B cell (primary cell): ENCODE data around the gene MAU2. TPM values are rescaled to one million over a fixed set of nuclear protein-coding genes. Genes with fewer than 3 reads are reported as not detected.

ENCODE experiments used
- ATAC-seq: fragments of 200-7000 bp; cut with Tn5 transposase; one replicate; pipeline ENCODE4 v1.10.0; 2021; ENCODE audit warnings: low read depth, mild to moderate bottlenecking, moderate number of reproducible peaks, moderate library complexity
- CTCF ChIA-PET: fragments of 350-600 bp; sonication (Branson Sonifier 250); formaldehyde crosslinking; loops from one replicate; lab custom pipeline; 2021; ENCODE audit warnings: antibody characterized with exemption, inconsistent platforms; lab: Charles Lee
- POLR2A ChIA-PET: fragments of 350-600 bp; sonication (Branson Sonifier 250); formaldehyde crosslinking; loops from one replicate; lab custom pipeline; 2021; ENCODE audit warnings: antibody characterized with exemption; lab: Charles Lee
- DNase-seq: peaks from one replicate; pipeline ENCODE4 v3.0.0; 2013
- H2AFZ ChIP-seq: 2 replicates; pipeline ENCODE4 v1.6.1; 2012; ENCODE audit warnings: mild to moderate bottlenecking, low read depth, low read length; ENCODE audit not compliant: insufficient read depth, poor library complexity, severe bottlenecking
- H3K27ac ChIP-seq, 2 donors: 1 replicate in 1 of 2; 2 replicates in 1 of 2; pipeline ENCODE4 v1.5.1; 2012 to 2013; ENCODE audit warnings: low read length in 2 of 2, mild to moderate bottlenecking in 2 of 2, moderate library complexity in 1 of 2
- H3K27me3 ChIP-seq, 4 experiments: fragments of 200-600 bp in 1 of 4; sonication (generic) in 1 of 4; replicated peaks in 1 of 4; 1 replicate in 2 of 4; 2 replicates in 2 of 4; pipeline versions ENCODE4 v1.6.1 to v1.7.0; 2013 to 2016; ENCODE audit warnings: low read length in 3 of 4, mild to moderate bottlenecking in 2 of 4, mixed read lengths in 1 of 4, moderate library complexity in 1 of 4; ENCODE audit not compliant: insufficient read depth in 4 of 4, control insufficient read depth in 3 of 4; ENCODE audit errors: control extremely low read depth in 1 of 4
- H3K36me3 ChIP-seq, 2 experiments: replicated peaks in 1 of 2; 1 replicate in 1 of 2; 2 replicates in 1 of 2; pipeline versions ENCODE4 v1.6.1 to v1.7.1; 2013; ENCODE audit warnings: low read length in 1 of 2; ENCODE audit not compliant: insufficient read depth in 2 of 2, control insufficient read depth in 1 of 2; ENCODE audit errors: control extremely low read depth in 1 of 2, extremely low read depth in 1 of 2
- H3K4me1 ChIP-seq, 2 donors: fragments of 200-600 bp in 1 of 2; sonication (generic) in 1 of 2; 1 replicate in 1 of 2; 2 replicates in 1 of 2; pipeline versions ENCODE4 v1.5.1 to v1.6.1; 2013 to 2017; ENCODE audit warnings: low read length in 2 of 2; ENCODE audit not compliant: control insufficient read depth in 2 of 2, insufficient read depth in 2 of 2
- H3K4me2 ChIP-seq: replicated peaks from 2 replicates; pipeline ENCODE3; 2012; ENCODE audit warnings: mild to moderate bottlenecking, low read depth, low read length; ENCODE audit not compliant: poor library complexity, severe bottlenecking
- H3K4me3 ChIP-seq, 5 experiments: fragments of 200-600 bp in 1 of 5; sonication (generic) in 1 of 5; 1 replicate in 3 of 5; 2 replicates in 2 of 5; pipeline versions ENCODE4 v1.5.1 to v1.7.0; 2011 to 2016; ENCODE audit warnings: low read length in 4 of 5, mild to moderate bottlenecking in 4 of 5, low read depth in 2 of 5, control low read depth in 1 of 5, moderate library complexity in 1 of 5; ENCODE audit not compliant: insufficient read depth in 1 of 5; ENCODE audit errors: control extremely low read depth in 1 of 5, extremely low read depth in 1 of 5
- H3K79me2 ChIP-seq: fragments of 200-600 bp; sonication (generic); one replicate; pipeline ENCODE4 v1.6.0; 2016; ENCODE audit warnings: low read length; ENCODE audit not compliant: control insufficient read depth, insufficient read depth
- H3K9ac ChIP-seq: fragments of 200-600 bp; sonication (generic); 2 replicates; pipeline ENCODE4 v1.6.1; 2017; ENCODE audit warnings: mild to moderate bottlenecking, low read length, moderate library complexity
- H3K9me3 ChIP-seq, 3 donors: one replicate each; pipeline versions ENCODE4 v1.6.1 to v1.7.1; 2013; ENCODE audit warnings: low read length in 2 of 3; ENCODE audit not compliant: control insufficient read depth in 2 of 3, insufficient read depth in 1 of 3; ENCODE audit errors: control extremely low read depth in 1 of 3
- H4K20me1 ChIP-seq: 2 replicates; pipeline ENCODE4 v1.6.0; 2012; ENCODE audit warnings: mild to moderate bottlenecking, low read length; ENCODE audit not compliant: insufficient read depth, control insufficient read depth, poor library complexity, severe bottlenecking
- H3K27ac Mint-ChIP-seq: one replicate; pipeline ENCODE4 v1.8.0; 2021; ENCODE audit warnings: mixed read lengths
- H3K27me3 Mint-ChIP-seq: one replicate; pipeline ENCODE4 v1.8.0; 2021; ENCODE audit warnings: mixed read lengths
- H3K4me1 Mint-ChIP-seq: one replicate; pipeline ENCODE4 v1.8.0; 2021; ENCODE audit warnings: mixed read lengths
- H3K4me3 Mint-ChIP-seq: one replicate; pipeline ENCODE4 v1.8.0; 2021; ENCODE audit warnings: mixed read lengths
- H3K9me3 Mint-ChIP-seq: one replicate; pipeline ENCODE4 v1.8.0; 2022; ENCODE audit warnings: mixed read lengths; ENCODE audit not compliant: insufficient read depth
- CTCF ChIP-seq: fragments of 200-600 bp; IDR thresholded peaks from one replicate; pipeline ENCODE4 v1.8.0; 2022; ENCODE audit warnings: antibody characterized with exemption, mild to moderate bottlenecking
- EZH2 ChIP-seq: IDR thresholded peaks from 2 replicates; pipeline ENCODE4 v1.6.1; 2012; ENCODE audit warnings: borderline replicate concordance, low read depth, mild to moderate bottlenecking, moderate library complexity, low read length; ENCODE audit not compliant: insufficient read depth, poor library complexity, severe bottlenecking
- WGBS: methylation state at CpG from one replicate; pipeline ENCODE4 v1.1.5; 2013; ENCODE audit warnings: missing lambda C conversion rate; ENCODE audit not compliant: insufficient coverage; 5-methylcytosine and 5-hydroxymethylcytosine counted together
- intact Hi-C: fragments of 100-400 bp; cut with micrococcal nuclease; formaldehyde crosslinking; loops from one replicate; pipeline ENCODE4 v1.10.0; 2022
- polyA plus RNA-seq: library from polyadenylated mRNA; depleted of rRNA; stranded (reverse); fragments of >200 nt; gene quantifications from 2 replicates; pipeline ENCODE4 v1.2.3, GENCODE V29; 2012
- total RNA-seq, 2 donors: library from RNA; stranded (reverse); fragments of 120-200 nt in 1 of 2; gene quantifications; 1 replicate in 1 of 2; 2 replicates in 1 of 2; pipeline versions ENCODE4 v1.2.3 to v1.2.4, GENCODE V29; 2013 to 2022

MAU2 gene
- total and polyA plus RNA-seq, 2 donors (not counting 1 experiment from before 2014, with no cell fraction given): 87.7 to 199 TPM

GRCh38 chr19:19368087-19368486, 47.5 kb downstream of the MAU2 start:
- Mint-ChIP-seq H3K4me1 (peaks cover 17% of the 10 kb centered on the region), H3K27ac (no peak overlapping the region), H3K27me3 (no peaks in the 10 kb centered on the region), H3K9me3 (no peaks in the 10 kb centered on the region), H3K4me3 (no peak overlapping the region)
- H3K4me3 ChIP-seq: no peak overlapping the region
- H3K9me3 ChIP-seq: no peaks in the 10 kb centered on the region
- WGBS: 97% methylated on average over 7 of the region's 7 CpGs
- H3K27me3 ChIP-seq: no peaks in the 10 kb centered on the region
- TF ChIP-seq EZH2: no peak
- TF ChIP-seq CTCF: no peak
- no peak overlapping the region for H3K4me2 ChIP-seq
- ATAC-seq (no peak), DNase-seq (no peak)
- no peaks in the 10 kb centered on the region for H3K79me2 ChIP-seq
- POLR2A ChIA-PET: no interaction called here
- CTCF ChIA-PET: interaction anchor here (0.8 to 11.8 kb wide), 5 partner anchors 9 to 121 kb away, joined by 3 to 301 read pairs (median 4); partner anchors contain the start of gene GATAD2A
- no peaks in the 10 kb centered on the region for H3K36me3 ChIP-seq
- no peak overlapping the region for H2AFZ ChIP-seq
- intact Hi-C loops: no loop called here
- H3K27ac ChIP-seq: no peak overlapping the region
- H3K9ac ChIP-seq: no peak overlapping the region
- peaks cover 17 to 34% of the 10 kb centered on the region in 2 donors for H3K4me1 ChIP-seq
- H4K20me1 ChIP-seq: no peaks in the 10 kb centered on the region

- Histone ChIP-seq H3K4me1 (peaks cover 13 to 30% of the 10 kb centered on the region in 2 donors), H3K9me3 (no peaks in the 10 kb centered on the region), H3K27ac (no peak overlapping the region), H3K79me2 (no peaks in the 10 kb centered on the region), H3K4me2 (no peak overlapping the region), H4K20me1 (no peaks in the 10 kb centered on the region), H2AFZ (no peak overlapping the region), H3K9ac (no peak overlapping the region), H3K4me3 (no peak overlapping the region), H3K36me3 (no peaks in the 10 kb centered on the region), H3K27me3 (no peaks in the 10 kb centered on the region)
- WGBS: 97% methylated on average over 8 of the region's 8 CpGs
- H3K4me3 Mint-ChIP-seq: no peak overlapping the region
- intact Hi-C loops: no loop called here
- H3K9me3 Mint-ChIP-seq: no peaks in the 10 kb centered on the region
- ATAC-seq (no peak), DNase-seq (no peak)
- ChIA-PET POLR2A (no interaction called here), CTCF (interaction anchor here (11.8 kb wide), 1 partner anchor 118 kb away, joined by 301 read pairs; no protein-coding TSS in a partner anchor)
- peaks cover 12% of the 10 kb centered on the region for H3K4me1 Mint-ChIP-seq
- H3K27ac Mint-ChIP-seq: peak overlapping the region; percentile 50
- no peaks in the 10 kb centered on the region for H3K27me3 Mint-ChIP-seq
- TF ChIP-seq CTCF (no peak), EZH2 (no peak)
Measured at GRCh38 chr19:19371059-19371458, 50.4 kb downstream of the MAU2 start.
